Measurements from ENCODE around the gene PLAAT2.

DNA sequence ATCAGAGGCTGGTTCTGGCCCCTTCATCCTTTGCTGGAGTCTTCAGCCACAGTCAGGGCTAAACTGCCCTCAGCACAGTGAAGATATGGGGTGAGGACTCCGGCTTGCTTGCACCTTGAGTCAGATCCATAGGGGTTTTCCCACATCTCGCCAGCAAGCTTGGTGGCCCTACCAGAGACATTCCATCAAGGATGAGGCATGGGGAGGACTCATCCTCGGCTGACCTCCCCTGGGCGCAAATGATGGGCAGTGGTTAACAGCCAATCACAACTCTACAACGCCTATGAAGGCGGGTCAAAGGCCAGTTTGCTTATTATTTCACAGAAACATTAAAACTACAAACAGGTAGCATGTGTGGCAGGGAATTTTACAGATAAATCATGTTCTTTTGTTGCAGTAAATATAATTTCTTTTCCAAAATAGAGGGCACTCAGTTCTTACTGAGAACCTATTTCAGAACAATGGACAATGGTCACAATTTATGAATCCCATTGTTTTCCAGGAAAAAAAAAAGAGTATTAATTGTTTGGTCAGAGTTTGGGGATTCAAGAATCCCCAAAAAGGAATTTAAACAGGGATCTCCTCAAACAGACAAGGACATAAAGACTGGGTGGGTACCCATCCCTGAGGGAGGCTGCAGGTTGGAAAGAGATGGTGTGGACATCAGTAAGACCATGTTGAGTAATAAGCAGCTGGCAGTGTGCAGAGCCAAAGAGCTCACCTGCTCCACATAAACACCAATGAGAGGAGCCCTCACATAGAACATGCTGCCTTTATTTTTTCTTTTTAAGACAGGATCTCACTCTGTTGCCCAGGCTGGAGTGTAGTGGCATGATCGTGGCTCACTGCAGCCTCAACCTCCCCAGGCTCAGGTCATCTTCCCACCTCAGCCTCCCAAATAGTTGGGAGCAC is 36.3 kb upstream of the PLAAT2 start:
- TF ChIP-seq KHSRP (IDR thresholded peaks at IDR 0.05), result no peak
- TF ChIP-seq, protein P1, sequence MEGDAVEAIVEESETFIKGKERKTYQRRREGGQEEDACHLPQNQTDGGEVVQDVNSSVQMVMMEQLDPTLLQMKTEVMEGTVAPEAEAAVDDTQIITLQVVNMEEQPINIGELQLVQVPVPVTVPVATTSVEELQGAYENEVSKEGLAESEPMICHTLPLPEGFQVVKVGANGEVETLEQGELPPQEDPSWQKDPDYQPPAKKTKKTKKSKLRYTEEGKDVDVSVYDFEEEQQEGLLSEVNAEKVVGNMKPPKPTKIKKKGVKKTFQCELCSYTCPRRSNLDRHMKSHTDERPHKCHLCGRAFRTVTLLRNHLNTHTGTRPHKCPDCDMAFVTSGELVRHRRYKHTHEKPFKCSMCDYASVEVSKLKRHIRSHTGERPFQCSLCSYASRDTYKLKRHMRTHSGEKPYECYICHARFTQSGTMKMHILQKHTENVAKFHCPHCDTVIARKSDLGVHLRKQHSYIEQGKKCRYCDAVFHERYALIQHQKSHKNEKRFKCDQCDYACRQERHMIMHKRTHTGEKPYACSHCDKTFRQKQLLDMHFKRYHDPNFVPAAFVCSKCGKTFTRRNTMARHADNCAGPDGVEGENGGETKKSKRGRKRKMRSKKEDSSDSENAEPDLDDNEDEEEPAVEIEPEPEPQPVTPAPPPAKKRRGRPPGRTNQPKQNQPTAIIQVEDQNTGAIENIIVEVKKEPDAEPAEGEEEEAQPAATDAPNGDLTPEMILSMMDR (IDR thresholded peaks at IDR 0.05 in 2 of 3, conservative IDR thresholded peaks at IDR 0.05 in 1 of 3; ENCODE audit: insufficient read depth in 2 of 3, low read depth in 1 of 3, low read length in 3 of 3), result no peak
- TF ChIP-seq, protein P2, sequence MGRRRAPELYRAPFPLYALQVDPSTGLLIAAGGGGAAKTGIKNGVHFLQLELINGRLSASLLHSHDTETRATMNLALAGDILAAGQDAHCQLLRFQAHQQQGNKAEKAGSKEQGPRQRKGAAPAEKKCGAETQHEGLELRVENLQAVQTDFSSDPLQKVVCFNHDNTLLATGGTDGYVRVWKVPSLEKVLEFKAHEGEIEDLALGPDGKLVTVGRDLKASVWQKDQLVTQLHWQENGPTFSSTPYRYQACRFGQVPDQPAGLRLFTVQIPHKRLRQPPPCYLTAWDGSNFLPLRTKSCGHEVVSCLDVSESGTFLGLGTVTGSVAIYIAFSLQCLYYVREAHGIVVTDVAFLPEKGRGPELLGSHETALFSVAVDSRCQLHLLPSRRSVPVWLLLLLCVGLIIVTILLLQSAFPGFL (CRISPR knock-in tag; IDR thresholded peaks at IDR 0.05), result no peak
- no peak for TF ChIP-seq ZBTB7A (IDR thresholded peaks at IDR 0.05; ENCODE audit: borderline replicate concordance, control insufficient read depth, low read depth, low read length)
- TF ChIP-seq POLR2AphosphoS5 (IDR thresholded peaks at IDR 0.05; ENCODE audit: control insufficient read depth, insufficient read depth, low read depth, low read length), result no peak
- TF ChIP-seq, protein P3, sequence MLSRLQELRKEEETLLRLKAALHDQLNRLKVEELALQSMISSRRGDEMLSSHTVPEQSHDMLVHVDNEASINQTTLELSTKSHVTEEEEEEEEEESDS (CRISPR knock-in tag; IDR thresholded peaks at IDR 0.05), result no peak
- TF ChIP-seq RBM34 (IDR thresholded peaks at IDR 0.05; ENCODE audit: borderline replicate concordance, insufficient read depth, low read length), result no peak
- TF ChIP-seq KDM4B (IDR thresholded peaks at IDR 0.05; ENCODE audit: borderline replicate concordance in 2 of 2, low read depth in 1 of 2), result no peak
- TF ChIP-seq ETV6 (IDR thresholded peaks at IDR 0.05; ENCODE audit: borderline replicate concordance in 1 of 2, low read depth in 2 of 2, low read length in 1 of 2), result no peak
- TF ChIP-seq ETV6 (CRISPR knock-in tag; IDR thresholded peaks at IDR 0.05; ENCODE audit: borderline replicate concordance), result no peak
- TF ChIP-seq CC2D1A (IDR thresholded peaks at IDR 0.05), result no peak
- no peak for TF ChIP-seq TCF7L2 (IDR thresholded peaks at IDR 0.05; ENCODE audit: low read depth, low read length)
- no peak for TF ChIP-seq ZNF707 (CRISPR knock-in tag; conservative IDR thresholded peaks at IDR 0.05)

Measured in K562 (cell line).